Left cardiac atrium (tissue), 4 donors: ENCODE data around the gene CAMSAP3. TPM values are rescaled to one million over a fixed set of nuclear protein-coding genes. Genes with fewer than 3 reads are reported as not detected.
"Not testable (repeated sequence)": the region's sequence is repeated elsewhere in the genome, so short reads cannot be mapped to it uniquely, and the experiment has no call there.

Experiments
- ATAC-seq, 2 donors: fragments of 200-7000 bp; cut with Tn5 transposase; one replicate each; pipeline ENCODE4 v1.9.1; 2020; ENCODE audit warnings: mild to moderate bottlenecking in 2 of 2, moderate library complexity in 2 of 2
- DNase-seq: peaks from one replicate; pipeline ENCODE4 v3.0.0-alpha.2; 2020
- intact Hi-C, 2 donors: fragments of 100-400 bp; cut with DNase I; formaldehyde crosslinking; loops; one replicate each; pipeline versions ENCODE4 v1.14.1 to v1.15.1; 2022 to 2023
- total RNA-seq, 2 donors: library from RNA; stranded (reverse); fragmentation: NEBNext Ultra II Directional; extraction: Animal tissue kit (Norgen Biotek cat#: 25700); gene quantifications; one replicate each; pipeline ENCODE4 v1.2.1, GENCODE V29; 2021
- donor health status: DM: no; HTN: yes; CAD: no.
- donor health status: DM: no; HTN: yes; CAD: no; lungs with severe emphysema.
- donor health status: DM: yes; HTN: yes; CAD: no.
- donor health status: Dilated cardiomyopathy.

CAMSAP3 gene
- total RNA-seq, 2 donors from 2014 or later = 0.73 to 2.0 TPM

- DNase-seq (no peak), ATAC-seq (no peak)
- intact Hi-C loops = loop anchor here (5.0 to 10.0 kb wide), 3 partner anchors 117 to 240 kb away; partner anchors contain the start of gene TRAPPC5 (in 1 of the 2)
Measured at GRCh38 chr19:7564866-7565265, 30.8 kb upstream of the CAMSAP3 start.

- DNase-seq (no peak), ATAC-seq (no peak)
- intact Hi-C loops = loop anchor here (5.0 to 10.0 kb wide), 3 partner anchors 117 to 239 kb away; partner anchors contain the start of gene TRAPPC5 (in 1 of the 2)
Measured at GRCh38 chr19:7565332-7565731, 30.3 kb upstream of the CAMSAP3 start.

- ATAC-seq (no peak), DNase-seq (no peak)
- intact Hi-C loops = no loop called here
Measured at GRCh38 chr19:7570761-7571160, 24.9 kb upstream of the CAMSAP3 start.

GRCh38 chr19:7575434-7576040, 20.1 kb upstream of the CAMSAP3 start:
- DNase-seq (no peak), ATAC-seq (no peak)
- intact Hi-C loops = no loop called here

GRCh38 chr19:7577422-7577821, 18.2 kb upstream of the CAMSAP3 start:
- intact Hi-C loops, DNase-seq, ATAC-seq: not testable (repeated sequence)

- DNase-seq (no peak), ATAC-seq (no peak)
- intact Hi-C loops = no loop called here
Measured at GRCh38 chr19:7578127-7578526, 17.5 kb upstream of the CAMSAP3 start.

- ATAC-seq = no peak
- intact Hi-C loops = no loop called here
- DNase-seq = no peak
Measured at GRCh38 chr19:7579182-7579581, 16.5 kb upstream of the CAMSAP3 start.

- DNase-seq (no peak), ATAC-seq (no peak)
- intact Hi-C loops = no loop called here
Measured at GRCh38 chr19:7582446-7582845, 13.2 kb upstream of the CAMSAP3 start.

- intact Hi-C loops = no loop called here
- DNase-seq (no peak), ATAC-seq (no peak)
Measured at GRCh38 chr19:7589822-7590221, 5.8 kb upstream of the CAMSAP3 start.

GRCh38 chr19:7590256-7590655, 5.4 kb upstream of the CAMSAP3 start:
- intact Hi-C loops = no loop called here
- ATAC-seq (no peak), DNase-seq (no peak)

GRCh38 chr19:7596211-7596937, 711 bp downstream of the CAMSAP3 start:
- DNase-seq (no peak), ATAC-seq (no peak)
- intact Hi-C loops = no loop called here

- no peak for ATAC-seq
- DNase-seq = no peak
- intact Hi-C loops = no loop called here
Measured at GRCh38 chr19:7597689-7598088, 2.0 kb downstream of the CAMSAP3 start.

GRCh38 chr19:7598180-7598579, 2.5 kb downstream of the CAMSAP3 start:
- intact Hi-C loops = no loop called here
- ATAC-seq (no peak), DNase-seq (no peak)

GRCh38 chr19:7600721-7601120, 5.1 kb downstream of the CAMSAP3 start:
- ATAC-seq (no peak), DNase-seq (no peak)
- intact Hi-C loops = no loop called here

GRCh38 chr19:7602240-7602934, 6.7 kb downstream of the CAMSAP3 start:
- peak in 1 of 2 donors; percentile 17 for ATAC-seq
- intact Hi-C loops = no loop called here
- no peak for DNase-seq

GRCh38 chr19:7602935-7603497, 7.4 kb downstream of the CAMSAP3 start:
- no peak for DNase-seq
- peak in 1 of 2 donors; percentile 30 for ATAC-seq
- intact Hi-C loops = no loop called here

GRCh38 chr19:7603919-7604318, 8.3 kb downstream of the CAMSAP3 start:
- ATAC-seq = no peak
- intact Hi-C loops = no loop called here
- DNase-seq = no peak

GRCh38 chr19:7605490-7606222, 10.0 kb downstream of the CAMSAP3 start:
- intact Hi-C loops = no loop called here
- DNase-seq (no peak), ATAC-seq (no peak)

- ATAC-seq = no peak
- intact Hi-C loops = no loop called here
- no peak for DNase-seq
Measured at GRCh38 chr19:7606289-7606688, 10.6 kb downstream of the CAMSAP3 start.
